Ascending aorta (tissue), 2 donors: Measurements from ENCODE around the gene TSPAN5. TPM values are rescaled to one million over a fixed set of nuclear protein-coding genes. Genes with fewer than 3 reads are reported as not detected.
"Not testable (repeated sequence)": the region's sequence is repeated elsewhere in the genome, so short reads cannot be mapped to it uniquely, and the experiment has no call there.

Source experiments
- DNase-seq, 2 donors: peaks; one replicate each; pipeline ENCODE4 v3.0.0-alpha.2; 2019; ENCODE audit warnings: low spot score in 2 of 2
- H3K27ac ChIP-seq, 2 donors: fragments of 200-600 bp; sonication (generic); one replicate each; pipeline ENCODE4 v1.5.1; 2016 to 2017; ENCODE audit warnings: mild to moderate bottlenecking in 1 of 2
- H3K27me3 ChIP-seq: fragments of 200-600 bp; sonication (generic); one replicate; pipeline ENCODE4 v1.5.1; 2017
- H3K36me3 ChIP-seq, 2 donors: fragments of 200-600 bp; sonication (generic); one replicate each; pipeline ENCODE4 v1.5.1; 2016
- H3K4me1 ChIP-seq, 2 donors: fragments of 200-600 bp; sonication (generic); one replicate each; pipeline ENCODE4 v1.5.1; 2016 to 2017; ENCODE audit warnings: mild to moderate bottlenecking in 1 of 2
- H3K4me3 ChIP-seq, 2 donors: fragments of 200-600 bp; sonication (generic); one replicate each; pipeline ENCODE4 v1.5.1; 2016 to 2017; ENCODE audit warnings: mild to moderate bottlenecking in 1 of 2
- H3K9me3 ChIP-seq, 2 donors: fragments of 200-600 bp; sonication (generic); one replicate each; pipeline ENCODE4 v1.5.1; 2016
- intact Hi-C: fragments of 100-400 bp; cut with DNase I; formaldehyde crosslinking; loops from one replicate; pipeline ENCODE4 v1.15.1; 2023
- total RNA-seq: library from RNA; depleted of rRNA; stranded (reverse); fragments of >200 nt; gene quantifications from one replicate; pipeline ENCODE4 v1.1.0, GENCODE V29; 2016
- TF ChIP-seq, protein P1 (sequence below), 3 experiments: fragments of 200-600 bp in 2 of 3; fragments of 450-650 bp in 1 of 3; sonication (generic) in 2 of 3; IDR thresholded peaks; one replicate each; pipeline ENCODE4 v1.5.1; 2016 to 2019; ENCODE audit warnings: antibody characterized with exemption in 3 of 3, mild to moderate bottlenecking in 1 of 3, moderate library complexity in 1 of 3

The TSPAN5 gene
- total RNA-seq, 1 donor from 2014 or later, result 5.2 TPM

- intact Hi-C loops, result loop anchor here (2.0 to 10.0 kb wide), 4 partner anchors 192 to 995 kb away; partner anchors contain the start of gene TSPAN5
- Histone ChIP-seq H3K27me3 (no peaks in the 10 kb centered on the region), H3K4me1 (no peaks in the 10 kb centered on the region), H3K4me3 (peak overlapping the region in 1 of 2 donors; percentile 61), H3K9me3 (no peaks in the 10 kb centered on the region), H3K36me3 (no peaks in the 10 kb centered on the region), H3K27ac (no peak overlapping the region)
- no peak for DNase-seq
- TF ChIP-seq, protein P1, sequence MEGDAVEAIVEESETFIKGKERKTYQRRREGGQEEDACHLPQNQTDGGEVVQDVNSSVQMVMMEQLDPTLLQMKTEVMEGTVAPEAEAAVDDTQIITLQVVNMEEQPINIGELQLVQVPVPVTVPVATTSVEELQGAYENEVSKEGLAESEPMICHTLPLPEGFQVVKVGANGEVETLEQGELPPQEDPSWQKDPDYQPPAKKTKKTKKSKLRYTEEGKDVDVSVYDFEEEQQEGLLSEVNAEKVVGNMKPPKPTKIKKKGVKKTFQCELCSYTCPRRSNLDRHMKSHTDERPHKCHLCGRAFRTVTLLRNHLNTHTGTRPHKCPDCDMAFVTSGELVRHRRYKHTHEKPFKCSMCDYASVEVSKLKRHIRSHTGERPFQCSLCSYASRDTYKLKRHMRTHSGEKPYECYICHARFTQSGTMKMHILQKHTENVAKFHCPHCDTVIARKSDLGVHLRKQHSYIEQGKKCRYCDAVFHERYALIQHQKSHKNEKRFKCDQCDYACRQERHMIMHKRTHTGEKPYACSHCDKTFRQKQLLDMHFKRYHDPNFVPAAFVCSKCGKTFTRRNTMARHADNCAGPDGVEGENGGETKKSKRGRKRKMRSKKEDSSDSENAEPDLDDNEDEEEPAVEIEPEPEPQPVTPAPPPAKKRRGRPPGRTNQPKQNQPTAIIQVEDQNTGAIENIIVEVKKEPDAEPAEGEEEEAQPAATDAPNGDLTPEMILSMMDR (IDR thresholded peaks at IDR 0.05), result no peak
Measured at GRCh38 chr4:98466868-98467599, 191.4 kb downstream of the TSPAN5 start.

DNA sequence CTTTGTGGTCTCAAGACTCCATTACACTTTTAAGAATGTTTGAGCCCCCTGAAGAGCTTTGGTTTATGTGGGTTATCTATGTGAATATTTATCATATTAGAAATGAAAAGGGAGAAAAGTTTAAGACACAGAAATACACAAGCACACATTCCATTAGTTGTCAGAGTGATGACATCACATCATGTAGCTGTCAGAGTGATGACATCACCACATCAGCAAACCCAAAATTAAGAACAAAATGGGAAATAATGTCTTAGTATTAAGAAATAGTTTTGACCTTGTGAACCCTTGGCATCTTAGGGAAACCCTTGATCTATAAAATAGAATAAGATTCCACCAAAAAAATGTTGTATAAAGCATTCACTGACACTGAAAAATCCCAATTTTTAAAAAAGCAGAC lies 195.9 kb downstream of the TSPAN5 start:
- no peak for DNase-seq
- Histone ChIP-seq H3K27ac (no peak overlapping the region), H3K27me3 (no peaks in the 10 kb centered on the region), H3K36me3 (no peaks in the 10 kb centered on the region), H3K4me1 (no peaks in the 10 kb centered on the region), H3K9me3 (no peaks in the 10 kb centered on the region), H3K4me3 (no peak overlapping the region)
- TF ChIP-seq, protein P1 (IDR thresholded peaks at IDR 0.05), result no peak
- intact Hi-C loops, result loop anchor here (10.0 kb wide), 1 partner anchor 272 kb away; no protein-coding TSS in a partner anchor

DNA sequence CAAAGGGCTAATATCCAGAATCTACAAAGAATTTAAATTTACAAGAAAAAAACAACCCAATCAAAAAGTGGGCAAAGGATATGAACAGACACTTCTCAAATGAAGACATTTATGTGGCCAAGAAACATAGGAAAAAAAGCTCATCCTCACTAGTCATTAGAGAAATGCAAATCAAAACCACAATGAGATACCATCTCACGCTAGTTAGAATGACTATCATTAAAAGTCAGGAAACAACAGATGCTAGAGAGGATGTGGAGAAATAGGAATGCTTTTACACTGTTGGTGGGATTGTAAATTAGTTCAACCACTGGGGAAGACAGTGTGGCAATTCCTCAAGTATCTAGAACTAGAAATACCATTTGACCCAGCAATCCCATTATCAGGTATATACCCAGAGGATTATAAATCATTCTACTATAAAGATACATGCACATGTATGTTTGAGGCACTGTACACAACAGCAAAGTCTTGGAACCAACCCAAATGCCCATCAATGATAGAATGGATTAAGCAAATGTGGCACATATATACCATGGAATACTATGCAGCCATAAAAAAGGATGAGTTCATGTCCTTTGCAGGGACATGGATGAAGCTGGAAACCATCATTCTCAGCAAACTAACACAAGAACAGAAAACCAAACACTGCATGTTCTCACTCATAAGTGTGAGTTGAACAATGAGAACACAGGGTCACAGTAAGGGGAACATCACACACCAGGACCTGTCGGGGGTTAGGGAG lies 197.1 kb downstream of the TSPAN5 start:
- not testable (repeated sequence) for DNase-seq, H3K27ac ChIP-seq, H3K4me1 ChIP-seq, H3K4me3 ChIP-seq, H3K36me3 ChIP-seq, H3K9me3 ChIP-seq, H3K27me3 ChIP-seq
- intact Hi-C loops, result loop anchor here (10.0 kb wide), 1 partner anchor 274 kb away; no protein-coding TSS in a partner anchor

DNA sequence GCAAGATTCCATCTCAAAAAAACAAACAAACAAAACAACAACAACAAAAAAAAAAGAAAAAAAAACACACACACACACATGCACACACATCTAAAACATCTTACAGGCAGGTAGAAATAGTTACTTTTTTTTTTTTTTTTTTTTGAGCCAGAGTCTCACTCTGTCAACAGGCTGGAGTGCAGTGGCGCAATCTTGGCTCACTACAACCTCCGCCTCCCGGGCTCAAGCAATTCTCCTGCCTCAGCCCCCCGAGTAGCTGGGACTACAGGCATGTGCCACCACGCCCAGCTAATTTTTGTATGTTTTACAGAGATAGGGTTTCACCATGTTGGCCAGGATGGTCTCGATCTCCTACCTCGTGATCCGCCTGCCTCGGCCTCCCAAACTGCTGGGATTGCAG lies 201.0 kb downstream of the TSPAN5 start:
- intact Hi-C loops, H3K9me3 ChIP-seq, DNase-seq, H3K4me3 ChIP-seq, H3K27ac ChIP-seq, H3K36me3 ChIP-seq, H3K4me1 ChIP-seq, H3K27me3 ChIP-seq: not testable (repeated sequence)

DNA sequence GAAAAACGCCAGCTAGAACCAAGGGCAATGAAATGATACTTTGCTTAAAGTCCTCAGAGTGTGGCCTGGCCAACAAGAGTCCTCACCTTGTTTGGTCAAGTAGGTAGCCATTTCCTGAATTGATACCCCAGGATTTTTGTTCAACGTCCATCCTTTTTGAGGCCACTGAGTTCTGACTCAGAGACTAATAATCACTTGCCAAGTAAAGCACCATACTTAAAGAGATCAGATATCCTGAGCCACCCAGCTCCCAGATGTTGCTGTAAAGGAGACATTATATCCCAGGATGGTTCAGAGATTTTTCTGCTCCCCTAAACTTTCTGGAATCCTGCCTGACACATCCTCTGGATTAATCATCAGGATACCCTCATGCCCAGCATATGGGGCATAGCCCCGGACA lies 206.3 kb downstream of the TSPAN5 start:
- no peak overlapping the region for H3K27ac ChIP-seq
- no peaks in the 10 kb centered on the region for H3K4me1 ChIP-seq
- no peaks in the 10 kb centered on the region for H3K9me3 ChIP-seq
- H3K36me3 ChIP-seq, result no peaks in the 10 kb centered on the region
- no peaks in the 10 kb centered on the region for H3K27me3 ChIP-seq
- TF ChIP-seq, protein P1 (IDR thresholded peaks at IDR 0.05), result no peak
- intact Hi-C loops, result no loop called here
- no peak for DNase-seq
- no peak overlapping the region for H3K4me3 ChIP-seq

DNA sequence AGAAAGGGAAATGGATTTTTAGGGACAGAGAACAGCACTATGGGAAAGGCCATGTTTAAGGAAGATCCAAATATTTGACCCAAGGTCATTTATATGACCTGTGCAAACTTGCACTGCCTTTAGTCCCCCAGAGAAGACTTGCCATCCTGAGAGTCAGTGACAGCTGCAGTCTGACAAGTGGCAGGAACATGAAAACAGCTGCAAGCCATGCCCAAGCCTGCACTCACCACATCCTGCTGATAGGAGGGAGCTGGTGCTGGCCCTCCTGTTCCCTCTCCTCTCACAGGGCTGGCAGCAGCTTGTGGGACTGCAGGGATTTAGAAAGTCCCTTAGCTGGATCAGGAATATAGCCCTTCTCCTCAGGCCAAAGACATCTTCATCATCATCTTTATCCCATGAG lies 209.5 kb downstream of the TSPAN5 start:
- no peaks in the 10 kb centered on the region for H3K9me3 ChIP-seq
- no peaks in the 10 kb centered on the region for H3K36me3 ChIP-seq
- intact Hi-C loops, result no loop called here
- no peak overlapping the region for H3K4me3 ChIP-seq
- DNase-seq, result no peak
- TF ChIP-seq, protein P1 (IDR thresholded peaks at IDR 0.05), result no peak
- no peaks in the 10 kb centered on the region for H3K27me3 ChIP-seq
- H3K27ac ChIP-seq, result no peak overlapping the region
- H3K4me1 ChIP-seq, result no peaks in the 10 kb centered on the region
